ENCODE data around the gene TP53TG5.
A peak's percentile ranks its signal among the peaks of the same experiment; 100 is the strongest.

The TP53TG5 gene

DNA sequence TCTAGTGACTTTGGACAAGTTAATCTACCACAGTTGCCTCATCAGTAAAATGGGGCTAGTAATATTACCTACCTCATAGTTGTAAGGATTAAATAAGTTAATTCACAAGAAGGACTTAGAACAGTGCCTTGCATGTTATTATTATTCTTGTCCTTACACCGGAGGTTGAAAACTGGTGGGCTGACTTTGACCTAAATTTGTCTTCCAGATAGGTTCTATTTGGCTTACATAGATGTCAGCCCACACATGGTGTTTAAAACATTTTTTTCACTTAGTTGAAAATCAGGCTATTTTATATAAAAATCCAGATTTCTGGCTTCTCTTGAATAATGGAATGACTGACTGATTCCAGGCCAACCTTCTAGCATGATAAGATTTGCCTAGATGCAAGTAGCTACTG, 11.9 kb downstream of the TP53TG5 start:
- Histone ChIP-seq H3K9me3 (replicated peaks in 1 of 11) (no peaks in the 10 kb centered on the region), H3K4me1 (peaks cover 80 to 90% (median 87%) of the 10 kb centered on the region in 10 experiments), H3K9ac (peak overlapping the region in 3 of 11 experiments; percentile 9 to 89 (median 87); a peak in 2 of 22 replicates), H3K27ac (peak overlapping the region in 8 of 11 experiments; percentile 90 to 99 (median 96); a peak in 9 of 22 replicates), H4K20me1 (peaks cover 4 to 75% (median 18%) of the 10 kb centered on the region in 11 experiments; a peak in 16 of 22 replicates), H3K4me3 (no peak overlapping the region), H3K27me3 (peaks cover 0 to 11% (median 8%) of the 10 kb centered on the region in 11 experiments; a peak in 8 of 22 replicates), H3K4me2 (peak overlapping the region; percentile 84 to 99 (median 94)), H3K36me3 (peaks cover 20 to 41% (median 31%) of the 10 kb centered on the region in 11 experiments)
- TF ChIP-seq Cebpa-rat (IDR thresholded peaks at IDR 0.05) = no peak

DNA sequence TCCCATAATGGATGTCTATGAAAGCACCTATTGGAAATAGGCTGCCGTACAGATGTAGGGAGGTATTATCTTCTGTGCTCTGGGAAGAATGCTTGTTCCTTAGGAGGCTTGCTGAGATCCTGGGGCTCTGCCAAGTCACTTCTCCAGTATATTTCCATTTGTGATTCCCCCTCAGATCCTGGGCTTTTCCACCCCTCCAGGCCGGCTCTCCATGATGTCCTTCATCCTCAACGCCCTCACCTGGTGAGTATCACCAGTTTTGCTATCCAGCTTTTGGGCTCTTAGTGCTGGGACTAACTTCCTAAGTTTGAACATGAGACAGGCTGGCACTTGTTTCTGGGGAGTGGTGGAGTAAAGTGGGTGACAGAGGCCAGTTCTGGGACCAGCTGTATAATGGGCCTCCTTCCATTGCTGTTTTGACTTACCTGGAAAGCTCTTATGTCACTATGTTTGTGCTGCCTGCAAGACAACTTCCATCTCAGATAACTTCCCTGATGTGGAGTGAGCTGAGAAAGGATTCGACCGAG, 12.6 kb downstream of the TP53TG5 start:
- Histone ChIP-seq H3K27me3 (peaks cover 0 to 8% (median 3%) of the 10 kb centered on the region in 11 experiments; a peak in 8 of 22 replicates), H3K9me3 (replicated peaks in 1 of 11) (no peaks in the 10 kb centered on the region), H3K4me2 (peak overlapping the region; percentile 48 to 97 (median 94); a peak in 17 of 22 replicates), H3K36me3 (peaks cover 20 to 34% (median 28%) of the 10 kb centered on the region in 11 experiments), H4K20me1 (peaks cover 4 to 70% (median 18%) of the 10 kb centered on the region in 11 experiments; a peak in 16 of 22 replicates), H3K9ac (no peak overlapping the region), H3K4me3 (no peak overlapping the region), H3K27ac (peak overlapping the region in 4 of 11 experiments; percentile 36 to 99 (median 93); a peak in 5 of 22 replicates), H3K4me1 (peaks cover 87 to 93% (median 90%) of the 10 kb centered on the region in 10 experiments)
- TF ChIP-seq Cebpa-rat (IDR thresholded peaks at IDR 0.05) = no peak

DNA sequence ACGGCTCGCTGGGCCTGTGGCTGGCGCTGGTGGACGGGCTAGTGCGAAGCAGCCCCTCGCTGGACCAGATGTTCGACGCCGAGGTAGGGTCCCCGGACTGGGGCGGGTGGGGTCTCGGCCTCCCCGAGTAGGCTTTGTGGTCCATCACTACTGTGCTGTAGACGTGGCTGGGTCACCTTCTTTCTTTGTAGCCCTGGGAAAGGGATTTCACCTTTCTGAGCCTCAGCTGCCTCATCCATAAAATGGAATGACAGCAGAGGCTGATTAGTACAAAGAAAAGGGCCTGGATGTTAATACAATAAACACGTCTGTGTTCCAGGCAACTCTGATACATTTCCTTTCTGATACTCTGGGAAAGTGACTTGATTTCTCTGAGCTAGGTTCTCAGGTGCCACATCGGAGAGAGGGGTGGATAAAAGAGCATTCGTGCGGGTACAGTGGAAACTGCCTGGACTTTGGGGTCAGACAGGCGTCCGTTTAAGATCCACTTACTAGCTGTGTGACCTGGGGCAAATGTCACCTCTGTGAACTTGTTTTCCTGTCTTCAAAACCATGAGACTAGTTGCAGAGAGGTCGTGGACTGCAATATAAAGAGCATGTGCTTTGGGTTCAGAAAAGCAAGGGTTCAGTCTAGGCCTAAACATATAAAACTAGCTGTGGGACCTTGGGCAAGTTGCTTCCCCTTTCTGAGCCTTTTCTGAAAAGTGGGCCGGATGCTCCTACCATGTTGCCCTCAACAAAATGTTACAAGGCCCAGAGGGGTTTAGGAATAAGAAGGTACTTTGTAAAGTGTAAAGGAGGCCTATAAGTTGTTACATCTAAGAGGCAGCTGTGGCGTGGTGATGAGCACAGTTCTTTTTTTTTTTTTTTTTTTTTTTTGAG, 14.3 kb downstream of the TP53TG5 start:
- Histone ChIP-seq H3K9me3 (replicated peaks in 1 of 11) (no peaks in the 10 kb centered on the region), H3K27me3 (no peaks in the 10 kb centered on the region), H3K27ac (peak overlapping the region in 10 of 11 experiments; percentile 85 to 99 (median 92); a peak in 20 of 22 replicates), H3K4me3 (peak overlapping the region; percentile 67 to 84 (median 74)), H3K9ac (peak overlapping the region; percentile 85 to 95 (median 90)), H4K20me1 (peaks cover 4 to 54% (median 14%) of the 10 kb centered on the region in 11 experiments; a peak in 16 of 22 replicates), H3K4me2 (peak overlapping the region; percentile 84 to 99 (median 94)), H3K4me1 (peaks cover 73 to 93% (median 89%) of the 10 kb centered on the region in 10 experiments), H3K36me3 (peaks cover 20 to 29% (median 27%) of the 10 kb centered on the region in 11 experiments)
- no peak for TF ChIP-seq Cebpa-rat (IDR thresholded peaks at IDR 0.05)

DNA sequence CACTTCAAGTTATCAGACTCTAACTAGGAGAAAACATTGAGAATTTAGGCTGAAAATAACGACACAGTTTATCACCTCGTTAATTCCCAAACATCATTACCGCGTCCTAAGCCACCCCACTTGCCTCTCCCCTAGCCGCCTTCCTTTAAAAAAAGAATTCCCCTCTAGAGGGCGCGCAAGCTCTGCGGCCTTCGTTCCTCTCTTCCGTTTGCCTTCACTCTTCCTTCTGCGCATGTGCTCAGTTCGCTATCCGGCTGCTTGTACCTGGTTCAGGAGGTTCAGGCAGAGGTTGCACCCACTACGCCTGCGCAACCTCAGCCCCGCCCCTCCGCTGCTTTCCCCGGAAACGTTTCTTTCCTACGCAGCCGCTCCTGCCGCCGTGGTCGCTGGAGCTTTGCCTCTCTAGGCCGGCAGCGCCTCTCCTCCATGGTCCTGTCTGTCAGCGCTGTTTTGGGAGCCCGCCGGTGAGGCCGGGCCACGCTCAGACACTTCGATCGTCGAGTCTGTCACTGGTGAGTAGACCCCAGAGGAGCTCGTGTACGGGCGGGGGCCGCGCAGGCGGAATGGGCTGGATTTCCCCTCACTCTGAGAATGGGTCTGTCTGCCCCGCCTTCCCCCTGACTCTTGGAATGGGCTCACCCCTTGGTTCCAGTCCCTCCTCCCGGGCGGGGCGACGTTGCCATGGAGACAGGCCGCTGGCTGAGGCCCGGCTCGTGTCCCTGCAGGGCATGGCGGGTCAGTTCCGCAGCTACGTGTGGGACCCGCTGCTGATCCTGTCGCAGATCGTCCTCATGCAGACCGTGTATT, 15.1 kb downstream of the TP53TG5 start, which contains the start of gene SYS1:
TSS of gene SYS1 (plus strand) at position 353 of the 807 bp plus-strand sequence. CDS start at position 729, 376 bp downstream.
- no peak for TF ChIP-seq Cebpa-rat (IDR thresholded peaks at IDR 0.05)
- Histone ChIP-seq H3K9ac (peak within 1 kb of the TSS; percentile 85 to 95 (median 90)), H3K9me3 (replicated peaks in 1 of 11) (no peaks in the 10 kb centered on the region), H3K27ac (peak within 1 kb of the TSS; percentile 85 to 99 (median 91)), H3K4me3 (peak within 1 kb of the TSS; percentile 67 to 84 (median 74)), H3K36me3 (peaks cover 20 to 29% (median 27%) of the 10 kb centered on the region in 11 experiments), H3K4me2 (peak within 1 kb of the TSS; percentile 85 to 99 (median 95)), H3K27me3 (no peaks in the 10 kb centered on the region), H3K4me1 (peaks cover 76 to 94% (median 91%) of the 10 kb centered on the region in 10 experiments), H4K20me1 (peaks cover 4 to 45% (median 13%) of the 10 kb centered on the region in 11 experiments; a peak in 16 of 22 replicates)

DNA sequence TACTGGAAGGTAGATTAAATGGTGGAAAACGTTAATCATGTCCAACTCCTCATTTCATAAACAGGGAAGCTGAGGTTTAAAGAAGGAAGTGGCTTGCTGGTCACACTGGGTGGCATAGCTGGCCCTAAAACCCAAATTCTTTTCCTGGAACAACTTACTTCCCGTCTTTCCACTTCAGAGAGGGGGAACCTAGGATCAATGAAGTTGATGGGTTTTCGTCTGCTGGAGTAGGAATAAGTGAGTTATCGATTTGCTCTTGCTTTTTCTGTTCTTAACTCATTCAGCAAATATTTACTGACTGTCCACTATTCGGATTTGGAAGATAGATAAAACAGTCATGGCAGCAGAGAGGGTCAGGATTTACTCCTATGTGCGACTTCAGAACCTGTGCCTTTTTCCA, 16.3 kb downstream of the TP53TG5 start:
- Histone ChIP-seq H3K4me2 (peak overlapping the region; percentile 63 to 96 (median 91)), H3K4me1 (peaks cover 65 to 91% (median 85%) of the 10 kb centered on the region in 10 experiments), H3K9ac (peak overlapping the region in 7 of 11 experiments; percentile 0 to 90 (median 21); a peak in 8 of 22 replicates), H3K27me3 (no peaks in the 10 kb centered on the region), H3K27ac (peak overlapping the region in 10 of 11 experiments; percentile 12 to 99 (median 90); a peak in 17 of 22 replicates), H3K36me3 (peaks cover 14 to 21% (median 20%) of the 10 kb centered on the region in 11 experiments), H3K4me3 (peak overlapping the region in 5 of 10 experiments; percentile 5 to 84 (median 67); a peak in 7 of 20 replicates), H4K20me1 (peaks cover 0 to 33% (median 4%) of the 10 kb centered on the region in 11 experiments; a peak in 9 of 22 replicates), H3K9me3 (replicated peaks in 1 of 11) (no peaks in the 10 kb centered on the region)
- TF ChIP-seq Cebpa-rat (IDR thresholded peaks at IDR 0.05) = no peak

DNA sequence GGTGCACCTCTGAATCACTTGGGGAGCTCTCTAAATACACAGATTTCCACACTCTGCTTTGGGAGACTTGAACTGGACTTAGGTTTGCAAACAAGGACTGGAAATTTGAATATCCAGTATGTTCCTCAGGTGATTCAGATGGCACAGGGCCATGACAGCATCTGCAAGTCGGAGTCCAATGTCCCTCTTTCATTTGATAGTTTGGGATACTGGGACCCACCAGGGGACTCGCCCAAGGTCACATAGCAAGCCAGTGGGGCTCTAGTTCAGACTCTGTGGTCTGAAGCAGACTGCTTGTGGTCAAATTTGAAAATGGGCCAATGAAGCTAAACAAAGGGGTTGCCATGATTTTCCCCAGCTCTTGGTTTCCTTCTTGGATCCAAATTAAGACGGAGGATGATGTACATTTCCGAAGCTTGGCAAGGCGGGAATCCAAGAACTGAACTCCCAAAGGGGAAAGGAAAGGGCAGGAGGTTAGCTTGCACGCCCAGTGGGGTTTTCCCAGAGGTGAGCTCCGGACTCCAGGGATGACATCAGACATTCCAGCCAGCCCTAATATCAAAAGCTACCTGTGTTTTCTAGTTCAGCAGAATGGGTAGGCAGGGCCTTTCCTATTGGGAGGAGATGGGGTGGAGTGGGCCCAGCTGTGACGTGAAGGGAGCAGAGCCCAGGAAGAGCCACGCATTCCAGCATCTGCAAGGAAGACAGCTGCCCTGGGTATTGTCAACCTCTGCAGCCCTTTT, 18.5 kb downstream of the TP53TG5 start:
- no peak overlapping the region for H3K27ac ChIP-seq
- no peaks in the 10 kb centered on the region for H3K36me3 ChIP-seq
- no peak overlapping the region for H3K9ac ChIP-seq
- no peaks in the 10 kb centered on the region for H3K27me3 ChIP-seq
- H4K20me1 ChIP-seq = peaks cover 0 to 11% (median 0%) of the 10 kb centered on the region in 11 experiments; a peak in 6 of 22 replicates
- H3K4me3 ChIP-seq = no peak overlapping the region
- H3K9me3 ChIP-seq (replicated peaks in 1 of 11) = no peaks in the 10 kb centered on the region
- peaks cover 45 to 82% (median 69%) of the 10 kb centered on the region in 10 experiments for H3K4me1 ChIP-seq
- peak overlapping the region in 6 of 11 experiments; percentile 10 to 96 (median 88); a peak in 12 of 22 replicates for H3K4me2 ChIP-seq
- TF ChIP-seq Cebpa-rat (IDR thresholded peaks at IDR 0.05) = no peak

DNA sequence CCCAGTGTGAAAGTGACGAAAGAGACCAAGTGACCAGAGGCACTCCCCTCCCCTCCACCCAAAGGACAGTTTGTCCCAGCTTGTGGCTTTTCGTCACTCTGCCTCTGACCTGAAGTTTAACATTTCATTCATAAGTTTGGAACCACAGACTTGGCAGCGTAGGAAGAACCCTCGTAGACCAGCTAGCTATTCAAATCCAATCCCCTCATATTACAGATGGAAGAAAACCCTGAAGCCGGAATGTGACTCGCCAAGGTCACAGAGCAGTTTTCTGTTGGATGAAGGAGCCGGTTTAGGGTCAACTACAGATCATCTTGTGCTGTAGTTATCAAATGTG, 19.1 kb downstream of the TP53TG5 start:
- H3K36me3 ChIP-seq = no peaks in the 10 kb centered on the region
- H3K4me3 ChIP-seq = no peak overlapping the region
- peaks cover 40 to 77% (median 64%) of the 10 kb centered on the region in 10 experiments for H3K4me1 ChIP-seq
- peak overlapping the region; percentile 9 to 96 (median 46); a peak in 18 of 22 replicates for H3K4me2 ChIP-seq
- H3K9me3 ChIP-seq (replicated peaks in 1 of 11) = no peaks in the 10 kb centered on the region
- H3K27ac ChIP-seq = peak overlapping the region in 1 of 11 experiments; percentile 8; a peak in 1 of 22 replicates
- no peaks in the 10 kb centered on the region for H3K27me3 ChIP-seq
- H3K9ac ChIP-seq = no peak overlapping the region
- peaks cover 0 to 7% (median 0%) of the 10 kb centered on the region in 11 experiments; a peak in 5 of 22 replicates for H4K20me1 ChIP-seq
- no peak for TF ChIP-seq Cebpa-rat (IDR thresholded peaks at IDR 0.05)
